Measurements from ENCODE around the gene PRKCH.

The PRKCH gene

DNA sequence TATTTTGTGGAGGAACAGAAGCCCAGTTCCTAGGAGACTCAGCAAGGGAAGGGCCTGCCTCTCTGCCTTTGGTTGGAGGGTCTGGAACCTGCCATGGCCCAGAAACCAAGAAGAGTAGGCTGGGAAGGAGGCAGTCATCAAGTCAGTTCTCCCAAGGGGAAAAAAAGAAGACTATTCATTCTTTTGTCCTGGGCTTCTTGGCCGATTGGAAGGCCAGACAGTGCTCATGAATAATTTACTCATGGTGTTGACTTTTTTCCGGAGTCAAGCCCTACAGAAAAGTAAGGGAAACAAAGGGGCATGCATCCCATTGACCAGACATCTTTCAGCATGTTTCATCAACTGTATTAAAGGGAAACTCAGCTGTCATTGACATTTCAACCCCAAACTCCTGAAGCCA is 168.1 kb downstream of the PRKCH start:
- DNase-seq (ENCODE audit: extremely low read depth, low read depth), result no peak
- TF ChIP-seq, protein P1, sequence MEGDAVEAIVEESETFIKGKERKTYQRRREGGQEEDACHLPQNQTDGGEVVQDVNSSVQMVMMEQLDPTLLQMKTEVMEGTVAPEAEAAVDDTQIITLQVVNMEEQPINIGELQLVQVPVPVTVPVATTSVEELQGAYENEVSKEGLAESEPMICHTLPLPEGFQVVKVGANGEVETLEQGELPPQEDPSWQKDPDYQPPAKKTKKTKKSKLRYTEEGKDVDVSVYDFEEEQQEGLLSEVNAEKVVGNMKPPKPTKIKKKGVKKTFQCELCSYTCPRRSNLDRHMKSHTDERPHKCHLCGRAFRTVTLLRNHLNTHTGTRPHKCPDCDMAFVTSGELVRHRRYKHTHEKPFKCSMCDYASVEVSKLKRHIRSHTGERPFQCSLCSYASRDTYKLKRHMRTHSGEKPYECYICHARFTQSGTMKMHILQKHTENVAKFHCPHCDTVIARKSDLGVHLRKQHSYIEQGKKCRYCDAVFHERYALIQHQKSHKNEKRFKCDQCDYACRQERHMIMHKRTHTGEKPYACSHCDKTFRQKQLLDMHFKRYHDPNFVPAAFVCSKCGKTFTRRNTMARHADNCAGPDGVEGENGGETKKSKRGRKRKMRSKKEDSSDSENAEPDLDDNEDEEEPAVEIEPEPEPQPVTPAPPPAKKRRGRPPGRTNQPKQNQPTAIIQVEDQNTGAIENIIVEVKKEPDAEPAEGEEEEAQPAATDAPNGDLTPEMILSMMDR (IDR thresholded peaks at IDR 0.05; ENCODE audit: low read depth, low read length), result no peak

DNA sequence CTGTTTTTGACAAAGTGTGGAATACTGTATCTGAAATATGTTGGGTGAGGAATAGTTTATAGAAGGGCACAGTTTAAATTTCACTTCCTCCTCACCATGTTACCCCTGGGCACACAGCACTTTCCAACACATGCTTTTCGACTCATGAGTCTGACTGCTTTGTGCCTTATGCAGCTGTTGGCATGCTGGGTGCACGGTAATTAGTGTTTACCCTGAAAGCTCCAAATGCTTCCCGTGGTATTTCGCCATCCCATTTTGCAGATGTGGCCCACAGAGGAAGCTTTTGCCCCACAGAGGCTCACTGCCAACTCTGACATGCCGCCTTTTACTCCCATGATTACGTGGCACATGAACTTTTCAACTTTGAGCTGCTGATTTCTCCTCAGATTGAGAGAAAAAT is 168.6 kb downstream of the PRKCH start:
- TF ChIP-seq, protein P1 (IDR thresholded peaks at IDR 0.05; ENCODE audit: low read depth, low read length), result no peak
- DNase-seq (ENCODE audit: extremely low read depth, low read depth), result no peak

DNA sequence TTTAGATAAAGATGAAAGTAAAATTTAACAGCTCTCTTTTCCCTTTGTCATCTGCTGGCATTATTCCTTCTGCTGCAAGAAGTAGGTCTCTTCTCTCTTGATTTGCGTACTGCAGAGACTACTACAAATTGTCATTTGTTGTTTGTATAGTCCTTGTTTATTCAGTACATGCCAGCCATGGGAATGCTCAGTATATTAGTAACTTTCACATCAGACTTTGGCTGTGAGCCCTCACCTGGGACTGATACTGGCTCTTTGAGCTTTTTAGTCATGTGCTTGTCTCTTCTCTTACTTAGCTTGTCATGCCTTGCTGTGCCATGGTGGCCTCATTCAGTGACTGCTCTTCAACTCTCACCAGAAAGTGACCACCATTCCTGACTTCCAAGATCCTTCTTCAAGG is 169.8 kb downstream of the PRKCH start:
- no peak for DNase-seq (ENCODE audit: extremely low read depth, low read depth)
- TF ChIP-seq, protein P1 (IDR thresholded peaks at IDR 0.05; ENCODE audit: low read depth, low read length), result no peak

DNA sequence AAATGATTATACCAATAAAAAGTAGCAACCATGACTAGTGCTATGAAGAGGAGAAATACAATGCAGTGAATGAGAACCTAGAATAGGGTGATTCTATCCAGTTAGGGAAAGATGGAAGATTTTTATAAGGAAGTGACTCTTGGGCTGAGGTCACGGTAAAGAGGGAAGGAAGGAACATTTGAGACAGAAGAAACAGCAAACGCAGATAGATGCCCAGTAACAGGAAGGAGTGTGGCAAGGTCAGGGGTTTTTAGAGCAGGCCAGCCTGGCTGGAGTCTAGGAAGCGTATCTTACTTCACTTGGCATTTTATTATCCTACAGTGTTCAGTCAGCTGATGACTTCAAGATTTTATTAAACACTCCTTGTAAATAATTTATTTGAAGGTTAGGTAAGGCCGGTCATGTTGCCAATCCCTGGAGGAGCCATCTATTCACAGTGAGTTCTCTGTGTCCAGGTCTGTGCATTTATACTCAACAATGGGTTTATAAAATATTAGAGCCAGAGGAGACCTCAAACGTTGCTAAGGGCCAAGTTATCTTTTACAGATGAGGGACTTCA is 170.6 kb downstream of the PRKCH start:
- TF ChIP-seq, protein P1 (IDR thresholded peaks at IDR 0.05; ENCODE audit: low read depth, low read length), result no peak
- DNase-seq (ENCODE audit: extremely low read depth, low read depth), result no peak

DNA sequence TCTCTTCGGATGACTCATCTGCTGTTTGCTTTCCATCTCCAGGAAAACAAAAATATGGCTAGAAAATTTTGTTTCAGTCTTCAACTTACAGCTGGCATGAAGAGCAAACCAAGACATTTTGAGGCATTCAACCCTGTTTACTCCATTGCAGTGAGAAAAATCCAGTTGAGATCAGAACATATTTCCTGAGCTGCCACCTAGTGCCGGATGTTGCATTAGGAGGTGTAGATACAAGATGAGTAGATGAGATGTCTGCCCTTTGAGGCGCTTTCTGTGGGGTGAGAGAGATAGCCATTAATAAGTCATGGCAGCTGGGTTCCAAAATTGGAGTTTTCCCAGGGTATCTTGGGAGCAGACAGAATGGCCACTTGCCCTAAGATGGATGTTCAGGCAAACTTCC is 171.1 kb downstream of the PRKCH start:
- DNase-seq (ENCODE audit: extremely low read depth, low read depth), result no peak
- TF ChIP-seq, protein P1 (IDR thresholded peaks at IDR 0.05; ENCODE audit: low read depth, low read length), result no peak

DNA sequence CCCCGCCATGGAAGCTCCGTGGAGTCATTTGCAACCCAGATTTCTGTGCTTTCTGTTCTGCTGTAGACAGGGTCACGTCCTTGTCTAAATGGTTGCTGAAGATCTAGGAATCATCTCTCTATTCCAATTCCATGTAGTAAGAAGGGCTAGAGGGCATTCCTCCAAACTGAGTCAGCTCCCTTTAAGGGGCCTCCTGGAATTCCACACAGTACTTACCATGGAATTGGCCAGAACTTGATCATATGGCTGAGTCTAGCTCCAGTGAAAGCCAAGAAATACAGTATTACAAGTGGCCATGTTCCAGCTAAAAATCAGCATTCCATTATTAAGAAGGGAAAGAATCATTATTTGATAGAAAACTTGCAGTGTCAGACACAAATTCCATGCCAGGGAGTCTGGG is 171.9 kb downstream of the PRKCH start:
- peak; percentile 65 for DNase-seq (ENCODE audit: extremely low read depth, low read depth)
- TF ChIP-seq, protein P1 (IDR thresholded peaks at IDR 0.05; ENCODE audit: low read depth, low read length), result no peak

DNA sequence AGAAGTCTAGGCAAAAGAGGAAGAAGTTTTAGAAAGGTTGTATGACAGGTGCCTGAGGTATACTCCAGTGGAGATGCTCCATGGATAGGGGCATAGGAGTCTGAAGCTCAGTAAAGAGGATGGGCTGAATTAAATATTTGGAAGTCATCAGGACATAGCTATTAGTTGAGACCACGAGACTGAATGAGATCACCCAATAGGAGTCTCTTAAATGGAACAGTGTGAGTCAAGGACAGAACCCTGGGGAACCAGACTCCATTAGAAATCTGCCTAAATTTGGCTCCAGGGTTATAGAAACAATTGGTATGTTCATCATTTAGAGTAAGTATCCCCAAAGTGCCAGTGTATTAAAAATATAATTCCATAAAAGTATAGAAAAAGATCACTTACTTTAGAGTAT is 172.6 kb downstream of the PRKCH start:
- DNase-seq (ENCODE audit: extremely low read depth, low read depth), result no peak
- TF ChIP-seq, protein P1 (IDR thresholded peaks at IDR 0.05; ENCODE audit: low read depth, low read length), result no peak

Data from AG09319 (cell line).